Duodenal mucosa (tissue), 2 donors: ENCODE measurements around the gene MSI2.

Experiments
- H3K27ac ChIP-seq: one replicate; pipeline ENCODE4 v1.7.0; 2013; ENCODE audit warnings: low read depth, low read length
- H3K27me3 ChIP-seq, 2 donors: one replicate each; pipeline ENCODE4 v1.7.0; 2013; ENCODE audit warnings: low read length in 2 of 2, control low read depth in 1 of 2; ENCODE audit not compliant: insufficient read depth in 2 of 2, control insufficient read depth in 1 of 2
- H3K36me3 ChIP-seq, 2 donors: one replicate each; pipeline ENCODE4 v1.7.0; 2013; ENCODE audit warnings: low read length in 2 of 2, control low read depth in 1 of 2; ENCODE audit not compliant: insufficient read depth in 2 of 2, control insufficient read depth in 1 of 2
- H3K4me1 ChIP-seq, 2 donors: one replicate each; pipeline ENCODE4 v1.7.0; 2013; ENCODE audit warnings: low read length in 2 of 2, control low read depth in 1 of 2; ENCODE audit not compliant: insufficient read depth in 2 of 2, control insufficient read depth in 1 of 2
- H3K4me3 ChIP-seq, 2 donors: one replicate each; pipeline ENCODE4 v1.7.0; 2013; ENCODE audit warnings: low read length in 2 of 2, low read depth in 1 of 2
- H3K9ac ChIP-seq, 2 donors: one replicate each; pipeline ENCODE4 v1.7.0; 2013; ENCODE audit warnings: low read length in 2 of 2, low read depth in 1 of 2
- H3K9me3 ChIP-seq, 2 donors: one replicate each; pipeline ENCODE4 v1.7.0; 2013; ENCODE audit warnings: low read length in 2 of 2, control low read depth in 1 of 2; ENCODE audit not compliant: control insufficient read depth in 1 of 2

Gene MSI2

DNA sequence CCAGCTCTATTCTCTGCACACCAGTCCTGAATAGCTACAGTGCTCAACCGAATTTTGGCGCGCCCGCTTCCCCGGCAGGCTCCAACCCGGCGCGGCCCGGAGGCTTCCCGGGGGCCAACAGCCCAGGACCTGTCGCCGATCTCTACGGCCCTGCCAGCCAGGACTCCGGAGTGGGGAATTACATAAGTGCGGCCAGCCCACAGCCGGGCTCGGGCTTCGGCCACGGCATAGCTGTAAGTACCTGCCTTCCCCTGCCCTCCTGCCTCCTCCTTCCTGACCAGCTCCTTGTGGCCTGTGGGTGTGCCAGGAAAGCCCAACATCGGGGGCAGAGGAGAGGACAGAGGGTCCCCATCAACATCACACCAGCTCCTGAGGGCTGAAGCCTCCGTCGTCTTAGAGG lies 418.6 kb downstream of the MSI2 start:
- Histone ChIP-seq H3K4me1 (no peaks in the 10 kb centered on the region), H3K9me3 (no peaks in the 10 kb centered on the region), H3K4me3 (no peak overlapping the region), H3K27ac (no peak overlapping the region), H3K27me3 (no peaks in the 10 kb centered on the region), H3K9ac (no peak overlapping the region), H3K36me3 (peaks cover 0 to 5% of the 10 kb centered on the region in 2 donors)

DNA sequence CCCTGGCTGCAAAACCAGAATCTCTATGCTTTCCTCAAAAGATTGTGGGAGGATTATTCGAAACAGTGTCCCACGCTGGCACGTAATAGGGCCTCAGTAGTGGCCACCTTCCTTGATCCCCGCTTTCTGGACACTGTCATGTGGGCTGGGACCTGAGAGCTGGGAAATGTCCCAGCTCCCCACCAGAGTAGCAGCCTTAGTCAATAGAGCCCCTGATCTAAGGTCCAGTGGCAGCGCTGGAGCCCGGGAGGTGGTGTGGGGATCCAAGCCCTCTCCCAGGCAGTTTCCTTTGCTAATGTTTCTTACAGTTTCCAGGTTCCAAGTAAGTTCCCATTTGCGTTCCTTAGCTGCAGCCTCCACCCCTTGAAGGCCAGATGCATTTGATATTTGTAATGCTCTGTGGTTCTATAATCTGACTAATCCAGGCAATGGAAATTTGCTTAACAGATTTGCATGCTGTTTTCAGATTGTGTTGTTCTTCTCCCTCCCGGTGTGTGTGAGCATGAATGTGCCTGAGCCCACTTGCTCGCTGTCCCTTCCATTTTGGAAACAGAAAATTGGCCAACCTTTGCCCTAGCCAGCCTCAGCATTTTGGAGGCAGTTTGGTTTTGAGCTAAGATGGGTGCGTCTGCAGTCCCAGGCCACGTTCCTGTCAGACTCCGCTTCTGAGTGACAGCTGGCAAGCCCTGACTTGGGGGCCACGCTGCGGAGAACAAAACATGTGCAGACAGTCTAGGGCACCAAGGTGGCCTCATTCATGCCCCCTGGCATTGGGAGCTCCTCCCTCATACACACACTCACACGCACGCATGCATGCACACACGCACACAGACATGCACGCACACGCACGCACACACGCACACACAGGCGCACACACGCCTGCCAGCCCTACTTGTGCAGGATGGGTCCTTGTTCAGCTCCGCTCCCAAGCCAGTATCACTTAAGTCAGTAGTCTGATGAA lies 419.4 kb downstream of the MSI2 start:
- Histone ChIP-seq H3K4me3 (no peak overlapping the region), H3K27ac (no peak overlapping the region), H3K9me3 (no peaks in the 10 kb centered on the region), H3K4me1 (no peaks in the 10 kb centered on the region), H3K9ac (no peak overlapping the region), H3K27me3 (no peaks in the 10 kb centered on the region), H3K36me3 (peaks cover 0 to 5% of the 10 kb centered on the region in 2 donors)

DNA sequence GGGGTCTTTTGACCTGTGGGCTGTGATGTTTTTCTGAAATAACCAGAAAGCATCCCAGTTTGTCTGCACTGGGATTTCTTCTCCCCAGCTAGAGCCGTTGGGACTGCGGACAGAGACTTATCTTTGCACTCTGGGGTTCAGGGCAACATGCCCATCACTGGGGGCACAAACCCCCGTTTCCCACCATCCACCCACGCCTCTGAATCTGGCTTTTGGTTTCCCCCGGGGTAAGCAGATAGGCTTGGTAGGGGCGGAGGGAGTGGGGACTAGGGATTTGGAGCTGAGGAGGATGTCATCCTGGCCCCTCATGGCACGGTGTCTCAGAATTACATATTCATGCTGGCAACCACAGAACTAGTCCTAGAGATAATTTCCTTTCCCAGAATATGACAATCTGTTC lies 420.2 kb downstream of the MSI2 start:
- H3K27me3 ChIP-seq, result no peaks in the 10 kb centered on the region
- no peaks in the 10 kb centered on the region for H3K9me3 ChIP-seq
- no peak overlapping the region for H3K9ac ChIP-seq
- no peaks in the 10 kb centered on the region for H3K4me1 ChIP-seq
- no peak overlapping the region for H3K27ac ChIP-seq
- H3K4me3 ChIP-seq, result no peak overlapping the region
- H3K36me3 ChIP-seq, result peaks cover 0 to 5% of the 10 kb centered on the region in 2 donors

DNA sequence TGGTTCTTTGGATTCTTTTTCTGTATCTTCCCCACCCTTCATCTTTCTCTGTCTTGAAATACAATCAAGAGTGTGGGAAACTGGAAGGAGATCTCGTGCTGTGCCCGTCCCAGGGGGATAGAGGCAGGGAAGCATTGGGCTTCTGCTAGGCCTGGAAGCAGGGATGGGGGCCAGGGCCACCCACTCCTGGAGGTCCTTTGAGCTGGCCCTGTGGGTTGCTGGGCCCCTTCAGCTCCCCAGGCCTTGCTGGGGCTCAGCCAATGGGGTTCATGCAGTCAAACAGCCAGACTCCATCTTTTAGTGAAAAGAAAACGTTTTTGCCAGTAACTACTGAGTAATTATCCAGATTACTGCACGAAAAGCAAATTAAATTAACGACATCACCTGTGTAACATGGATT lies 421.0 kb downstream of the MSI2 start:
- no peaks in the 10 kb centered on the region for H3K4me1 ChIP-seq
- H3K4me3 ChIP-seq, result no peak overlapping the region
- H3K9me3 ChIP-seq, result no peaks in the 10 kb centered on the region
- H3K27me3 ChIP-seq, result no peaks in the 10 kb centered on the region
- H3K27ac ChIP-seq, result no peak overlapping the region
- H3K36me3 ChIP-seq, result peaks cover 0 to 5% of the 10 kb centered on the region in 2 donors
- H3K9ac ChIP-seq, result no peak overlapping the region

DNA sequence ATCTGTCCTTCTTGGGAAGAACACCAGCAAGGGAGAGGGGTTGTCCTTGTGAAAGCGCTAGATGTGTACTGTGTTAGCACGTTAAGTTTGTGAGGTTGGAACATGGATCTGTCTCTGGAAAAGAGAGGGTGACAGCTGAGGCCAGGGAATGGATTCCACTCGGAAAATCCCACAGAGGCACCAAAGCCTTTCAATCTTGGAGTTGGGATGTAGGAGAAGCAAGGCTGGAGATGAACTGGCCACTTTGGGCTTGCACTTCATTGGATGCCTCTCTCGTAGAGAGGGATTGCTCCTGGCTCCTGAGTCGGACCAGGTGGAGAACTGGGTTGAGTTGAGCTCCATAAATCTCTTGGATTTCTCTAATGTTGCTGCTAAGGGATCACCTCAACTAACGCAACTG lies 421.5 kb downstream of the MSI2 start:
- Histone ChIP-seq H3K27me3 (no peaks in the 10 kb centered on the region), H3K9ac (no peak overlapping the region), H3K27ac (no peak overlapping the region), H3K36me3 (peaks cover 0 to 5% of the 10 kb centered on the region in 2 donors), H3K4me1 (no peaks in the 10 kb centered on the region), H3K4me3 (no peak overlapping the region), H3K9me3 (no peaks in the 10 kb centered on the region)

DNA sequence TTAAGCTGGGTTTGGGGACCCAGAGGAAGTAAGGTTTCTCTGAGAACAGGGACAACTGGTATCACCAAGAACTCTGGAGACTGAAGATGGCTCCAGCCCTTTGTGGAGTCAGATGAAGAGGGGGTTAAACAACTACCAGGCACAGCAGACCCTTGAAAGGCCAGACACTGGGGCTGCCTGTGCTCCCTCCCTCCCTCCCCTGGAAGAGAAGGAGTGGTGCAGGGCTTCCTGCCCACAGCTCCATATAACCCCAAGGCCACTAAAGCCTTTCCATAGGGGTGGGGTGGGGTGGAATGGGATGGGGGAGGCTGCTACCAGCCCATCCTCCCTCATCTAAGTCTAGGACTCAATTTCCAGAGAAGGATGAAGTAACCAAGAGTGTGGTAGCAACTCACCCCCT lies 422.1 kb downstream of the MSI2 start:
- Histone ChIP-seq H3K9ac (no peak overlapping the region), H3K27ac (no peak overlapping the region), H3K4me3 (no peak overlapping the region), H3K4me1 (no peaks in the 10 kb centered on the region), H3K27me3 (no peaks in the 10 kb centered on the region), H3K36me3 (peaks cover 0 to 5% of the 10 kb centered on the region in 2 donors), H3K9me3 (no peaks in the 10 kb centered on the region)

DNA sequence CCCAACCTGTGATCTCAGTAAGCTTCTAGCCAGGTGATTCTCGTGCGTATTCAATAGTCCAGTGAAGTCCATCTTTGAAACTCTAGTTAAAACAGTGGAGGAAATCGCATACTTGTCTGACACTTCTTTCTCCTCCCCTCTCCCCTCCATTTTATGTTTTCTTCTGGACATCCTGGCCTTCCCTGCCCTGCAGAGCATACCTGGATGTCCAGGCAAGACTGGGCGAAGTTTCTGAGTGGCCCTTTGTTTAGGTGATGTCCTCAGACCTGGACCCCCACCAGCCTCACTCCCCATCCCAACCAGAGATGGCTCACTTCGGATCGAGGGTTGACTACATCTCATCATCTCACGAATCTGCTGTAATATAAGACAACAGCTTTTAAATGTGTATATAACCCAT lies 423.0 kb downstream of the MSI2 start:
- Histone ChIP-seq H3K27ac (no peak overlapping the region), H3K27me3 (no peaks in the 10 kb centered on the region), H3K9me3 (no peaks in the 10 kb centered on the region), H3K4me3 (no peak overlapping the region), H3K36me3 (peaks cover 0 to 5% of the 10 kb centered on the region in 2 donors), H3K4me1 (no peaks in the 10 kb centered on the region), H3K9ac (no peak overlapping the region)

DNA sequence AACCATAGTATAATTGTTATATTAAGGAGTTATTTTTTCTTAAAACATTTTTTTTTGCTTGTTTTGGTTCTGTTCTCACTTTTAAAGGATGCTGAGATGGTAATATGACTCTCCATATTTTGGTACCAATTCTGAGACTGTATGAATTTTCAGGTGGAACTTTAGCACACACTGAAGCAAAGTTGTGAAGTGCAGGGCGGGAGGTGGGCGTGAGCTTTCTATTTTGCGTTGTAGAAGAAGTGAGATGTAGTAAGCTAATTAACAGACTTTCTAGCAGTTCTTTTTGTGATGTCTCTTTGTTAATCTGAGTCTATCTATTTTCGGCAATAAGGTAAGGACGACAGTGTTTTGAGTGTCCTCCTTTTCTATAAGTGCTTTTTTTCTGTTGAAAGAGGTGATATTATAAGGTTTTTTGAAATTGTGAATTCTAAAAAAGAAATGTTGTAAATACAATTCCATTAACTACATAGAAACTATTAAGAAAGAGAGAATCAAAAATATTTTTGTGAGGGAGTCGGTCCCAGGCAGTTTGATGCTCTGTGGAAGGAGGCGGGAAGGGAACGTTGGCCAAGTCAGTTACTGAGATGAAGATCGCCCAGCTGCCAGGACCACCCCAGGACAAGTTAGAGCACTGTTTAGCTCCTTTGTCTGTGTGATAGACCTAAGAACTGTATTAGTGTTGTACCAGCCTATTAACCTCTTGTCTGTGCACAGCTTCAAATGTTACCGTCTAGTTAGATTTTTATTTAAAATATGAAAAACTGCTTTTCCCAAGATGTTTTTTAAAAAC lies 423.8 kb downstream of the MSI2 start:
- Histone ChIP-seq H3K9me3 (no peaks in the 10 kb centered on the region), H3K36me3 (peaks cover 0 to 5% of the 10 kb centered on the region in 2 donors), H3K9ac (no peak overlapping the region), H3K4me1 (no peaks in the 10 kb centered on the region), H3K27ac (no peak overlapping the region), H3K4me3 (no peak overlapping the region), H3K27me3 (no peaks in the 10 kb centered on the region)

DNA sequence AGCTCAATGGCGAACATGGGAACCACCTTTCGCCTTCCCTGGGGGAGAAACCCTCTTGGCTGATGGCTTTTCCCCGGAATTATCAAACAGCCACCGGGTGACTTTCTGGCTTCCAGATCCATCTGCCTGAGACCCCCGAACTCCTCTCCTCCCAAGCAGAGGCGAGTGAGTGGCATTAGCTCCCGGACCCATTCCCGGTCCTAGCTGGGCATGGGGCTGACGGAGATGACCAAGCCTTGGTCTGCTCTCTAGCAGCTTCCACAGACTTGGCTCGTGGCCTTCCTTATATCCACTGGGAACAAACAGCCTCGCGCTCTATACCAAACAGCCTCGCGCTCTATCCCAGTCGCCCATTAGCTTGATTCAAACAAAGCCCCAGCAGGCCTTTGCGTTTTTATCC lies 426.4 kb downstream of the MSI2 start:
- H3K27me3 ChIP-seq, result no peaks in the 10 kb centered on the region
- no peak overlapping the region for H3K27ac ChIP-seq
- H3K36me3 ChIP-seq, result no peaks in the 10 kb centered on the region
- H3K4me1 ChIP-seq, result no peaks in the 10 kb centered on the region
- no peak overlapping the region for H3K4me3 ChIP-seq
- no peaks in the 10 kb centered on the region for H3K9me3 ChIP-seq
- no peak overlapping the region for H3K9ac ChIP-seq
